Measurements from ENCODE around the gene C1QTNF1. TPM values are rescaled to one million over a fixed set of nuclear protein-coding genes. Genes with fewer than 3 reads are reported as not detected.

C1QTNF1 gene
- total and polyA plus RNA-seq, 3 donors from 2014 or later = 9.1 to 22.5 (median 9.8) TPM

- H3K9me3 ChIP-seq = no peaks in the 10 kb centered on the region
- H3K27me3 ChIP-seq = no peaks in the 10 kb centered on the region
- no peak overlapping the region for H3K27ac ChIP-seq
- peak; percentile 48 for DNase-seq
- peak overlapping the region; percentile 20 to 26 for H3K4me3 ChIP-seq
- H3K4me1 ChIP-seq = no peaks in the 10 kb centered on the region
- WGBS, 2 donors = 19 to 33% methylated on average over 17 to 44 of the region's 52 CpGs
- intact Hi-C loops (cut with DNase I; ENCODE audit: low total_unique reads) = no loop called here
- H3K36me3 ChIP-seq (ENCODE audit: low read depth, missing control alignments) = no peaks in the 10 kb centered on the region
- TF ChIP-seq CTCF (IDR thresholded peaks at IDR 0.05) (no peak), POLR2A (IDR thresholded peaks at IDR 0.05) (no peak)
Measured at GRCh38 chr17:79097226-79098055, 73.5 kb downstream of the C1QTNF1 start.

GRCh38 chr17:79098282-79098867, 74.4 kb downstream of the C1QTNF1 start:
- DNase-seq = no peak
- H3K4me3 ChIP-seq = no peak overlapping the region
- H3K4me1 ChIP-seq = no peaks in the 10 kb centered on the region
- H3K36me3 ChIP-seq (ENCODE audit: low read depth, missing control alignments) = no peaks in the 10 kb centered on the region
- TF ChIP-seq POLR2A (IDR thresholded peaks at IDR 0.05) (no peak), CTCF (IDR thresholded peaks at IDR 0.05) (no peak)
- H3K27ac ChIP-seq = no peak overlapping the region
- intact Hi-C loops (cut with DNase I; ENCODE audit: low total_unique reads) = no loop called here
- H3K9me3 ChIP-seq = no peaks in the 10 kb centered on the region
- H3K27me3 ChIP-seq = no peaks in the 10 kb centered on the region
- WGBS, 2 donors = 46 to 47% methylated on average over 7 to 16 of the region's 16 CpGs

Other genes with a start within 250 kb of the C1QTNF1 start
- 10 to 100 TPM; 42.2 to 47.9 TPM for gene CYTH1, start 241.9 kb upstream of the C1QTNF1 start, total RNA-seq
- 40.8 TPM for gene CYTH1, start 241.9 kb upstream of the C1QTNF1 start, polyA plus RNA-seq (ENCODE audit: insufficient read depth, low read depth, low replicate concordance)
- gene USP36, start 183.4 kb upstream of the C1QTNF1 start, total RNA-seq = 10 to 100 TPM; 77.5 to 79.8 TPM
- 32.8 TPM for gene USP36, start 183.4 kb upstream of the C1QTNF1 start, polyA plus RNA-seq (ENCODE audit: insufficient read depth, low read depth, low replicate concordance)
- gene CEP295NL, start 121.0 kb upstream of the C1QTNF1 start, total RNA-seq = 10 to 100 TPM; 32.3 to 77.1 TPM
- 100 TPM for gene CEP295NL, start 121.0 kb upstream of the C1QTNF1 start, polyA plus RNA-seq (ENCODE audit: insufficient read depth, low read depth, low replicate concordance)
- gene TIMP2, start 98.8 kb upstream of the C1QTNF1 start, total RNA-seq = 100 to 1,000 TPM; 262 to 482 TPM
- gene TIMP2, start 98.8 kb upstream of the C1QTNF1 start, polyA plus RNA-seq (ENCODE audit: insufficient read depth, low read depth, low replicate concordance) = 465 TPM
- gene LGALS3BP, start 44.2 kb upstream of the C1QTNF1 start, total RNA-seq = 100 to 1,000 TPM; 498 to 845 TPM
- 328 TPM for gene LGALS3BP, start 44.2 kb upstream of the C1QTNF1 start, polyA plus RNA-seq (ENCODE audit: insufficient read depth, low read depth, low replicate concordance)
- 10 to 100 TPM; 60.6 to 64.1 TPM for gene CANT1, start 14.4 kb upstream of the C1QTNF1 start, total RNA-seq
- 80.5 TPM for gene CANT1, start 14.4 kb upstream of the C1QTNF1 start, polyA plus RNA-seq (ENCODE audit: insufficient read depth, low read depth, low replicate concordance)
- 10 to 100 TPM; 34.9 to 48.5 TPM for gene ENGASE, start 50.7 kb downstream of the C1QTNF1 start, total RNA-seq
- gene ENGASE, start 50.7 kb downstream of the C1QTNF1 start, polyA plus RNA-seq (ENCODE audit: insufficient read depth, low read depth, low replicate concordance) = 20.3 TPM

Data from testis (tissue), 3 donors.